HG03175 (cell line): ENCODE results near the gene ID3.
A peak's percentile ranks its signal among the peaks of the same experiment; 100 is the strongest.

ENCODE experiments used
- ATAC-seq: cut with Tn5 transposase; IDR thresholded peaks from one replicate; pipeline ENCODE4 v1.9.1; 2021; ENCODE audit warnings: mild to moderate bottlenecking, moderate library complexity; ENCODE audit not compliant: unreplicated experiment

ID3 gene

GRCh38 chr1:23566304-23566703 lies 7.0 kb upstream of the ID3 start:
- ATAC-seq = no peak

GRCh38 chr1:23565776-23566175 lies 6.5 kb upstream of the ID3 start:
- no peak for ATAC-seq

- no peak for ATAC-seq
Observed at GRCh38 chr1:23564529-23565122, 5.3 kb upstream of the ID3 start.

GRCh38 chr1:23563755-23564374 lies 4.6 kb upstream of the ID3 start:
- no peak for ATAC-seq

GRCh38 chr1:23563003-23563402 lies 3.7 kb upstream of the ID3 start:
- ATAC-seq = no peak

GRCh38 chr1:23562137-23562876 lies 3.0 kb upstream of the ID3 start:
- ATAC-seq = no peak

GRCh38 chr1:23561813-23562100 lies 2.5 kb upstream of the ID3 start:
- no peak for ATAC-seq

- ATAC-seq = no peak
Observed at GRCh38 chr1:23561076-23561812, 1.9 kb upstream of the ID3 start.

GRCh38 chr1:23559985-23560741 lies 862 bp upstream of the ID3 start:
- no peak for ATAC-seq

- ATAC-seq = no peak
Observed at GRCh38 chr1:23558872-23559135, 497 bp downstream of the ID3 start.

GRCh38 chr1:23558140-23558871 lies 995 bp downstream of the ID3 start:
- no peak for ATAC-seq

GRCh38 chr1:23557471-23558124 lies 1.7 kb downstream of the ID3 start:
- no peak for ATAC-seq

- ATAC-seq = no peak
Observed at GRCh38 chr1:23556635-23557470, 2.4 kb downstream of the ID3 start.

GRCh38 chr1:23555986-23556634 lies 3.2 kb downstream of the ID3 start:
- no peak for ATAC-seq

GRCh38 chr1:23555270-23555985 lies 3.9 kb downstream of the ID3 start:
- ATAC-seq = no peak

GRCh38 chr1:23554481-23555269 lies 4.6 kb downstream of the ID3 start:
- peak; percentile 58 for ATAC-seq

- ATAC-seq = no peak
Observed at GRCh38 chr1:23554127-23554480, 5.2 kb downstream of the ID3 start.
